GM12872 (cell line): ENCODE results near the gene SYT14.

Source experiments
- CTCF ChIP-seq: IDR thresholded peaks from 3 replicates; pipeline ENCODE4 v1.5.1; 2011; ENCODE audit warnings: low read depth, mild to moderate bottlenecking, low read length, moderate library complexity; ENCODE audit not compliant: insufficient read depth

The SYT14 gene

GRCh38 chr1:210061992-210062391 lies 124.0 kb downstream of the SYT14 start:
- TF ChIP-seq CTCF: no peak

GRCh38 chr1:210070531-210070930 lies 132.5 kb downstream of the SYT14 start:
- no peak for TF ChIP-seq CTCF

GRCh38 chr1:210072129-210072528 lies 134.1 kb downstream of the SYT14 start:
- TF ChIP-seq CTCF: no peak

GRCh38 chr1:210072896-210073504 lies 135.0 kb downstream of the SYT14 start:
- TF ChIP-seq CTCF: no peak

- no peak for TF ChIP-seq CTCF
These were observed 136.9 kb downstream of the SYT14 start for GRCh38 chr1:210074904-210075303.

- TF ChIP-seq CTCF: no peak
These were observed 138.6 kb downstream of the SYT14 start for GRCh38 chr1:210076620-210077019.

- no peak for TF ChIP-seq CTCF
These were observed 143.5 kb downstream of the SYT14 start for GRCh38 chr1:210081494-210081893.
